RWPE1 (cell line): Measurements from ENCODE around the gene RPS3A.
A peak's percentile ranks its signal among the peaks of the same experiment; 100 is the strongest.
"Not testable (repeated sequence)": the region's sequence is repeated elsewhere in the genome, so short reads cannot be mapped to it uniquely, and the experiment has no call there.

Experiments used
- CTCF ChIA-PET: fragments of 350-600 bp; sonication (Branson Sonifier 250); formaldehyde crosslinking; extraction: SDS; loops from one replicate; lab custom pipeline; 2021; lab: Yijun Ruan, JAX
- POLR2A ChIA-PET: fragments of 400-600 bp; formaldehyde crosslinking; extraction: SDS; loops from one replicate; lab custom pipeline; 2020; ENCODE audit warnings: antibody characterized with exemption; ENCODE audit not compliant: low non-redundant PET; lab: Yijun Ruan, JAX
- DNase-seq: peaks from one replicate; pipeline ENCODE4 v3.0.0; 2012; ENCODE audit warnings: low spot score
- H3K27ac ChIP-seq: fragments of 450-650 bp; 2 replicates; pipeline ENCODE4 v1.5.1; 2017
- TF ChIP-seq, protein P1 (sequence below): fragments of 450-650 bp; conservative IDR thresholded peaks from 2 replicates; pipeline ENCODE4 v1.5.1; 2017; ENCODE audit warnings: low read depth, mild to moderate bottlenecking

Gene RPS3A

DNA sequence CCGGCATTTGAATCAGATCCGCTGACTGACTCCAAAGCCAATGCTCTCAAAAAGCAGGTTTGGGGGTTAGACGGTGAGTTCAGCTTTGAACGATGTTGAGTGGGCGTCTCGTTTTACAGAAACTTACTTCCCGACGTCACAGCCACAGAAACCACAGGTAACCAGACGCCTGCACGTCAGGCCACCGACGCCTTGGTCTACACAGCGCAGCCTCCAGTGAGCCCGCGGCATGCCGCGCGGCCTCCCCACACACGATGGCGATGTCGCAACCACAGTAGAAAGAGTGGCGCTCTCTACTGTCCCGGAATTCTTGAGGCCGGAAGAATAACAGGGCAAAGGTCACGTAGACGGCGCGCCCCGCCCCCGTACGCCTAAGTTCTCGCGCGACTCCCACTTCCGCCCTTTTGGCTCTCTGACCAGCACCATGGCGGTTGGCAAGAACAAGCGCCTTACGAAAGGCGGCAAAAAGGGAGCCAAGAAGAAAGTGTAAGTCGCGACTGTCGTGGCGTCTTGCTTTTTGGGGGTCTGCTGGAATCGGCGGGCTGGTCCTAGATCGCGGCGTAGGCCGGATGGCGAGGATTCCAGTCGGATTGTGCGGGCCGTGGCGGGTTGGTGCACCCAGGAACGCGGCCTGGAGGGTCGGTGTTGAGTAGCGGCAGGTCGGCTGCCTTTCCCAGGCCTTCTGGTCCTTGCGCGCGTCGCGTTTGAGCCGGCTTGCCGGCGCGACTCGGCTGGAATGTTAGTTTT is at the start of gene RPS3A:
RPS3A (plus strand) TSS at position 400 of the 747 bp plus-strand sequence; CDS start at position 425, 25 bp downstream.
- TF ChIP-seq, protein P1, sequence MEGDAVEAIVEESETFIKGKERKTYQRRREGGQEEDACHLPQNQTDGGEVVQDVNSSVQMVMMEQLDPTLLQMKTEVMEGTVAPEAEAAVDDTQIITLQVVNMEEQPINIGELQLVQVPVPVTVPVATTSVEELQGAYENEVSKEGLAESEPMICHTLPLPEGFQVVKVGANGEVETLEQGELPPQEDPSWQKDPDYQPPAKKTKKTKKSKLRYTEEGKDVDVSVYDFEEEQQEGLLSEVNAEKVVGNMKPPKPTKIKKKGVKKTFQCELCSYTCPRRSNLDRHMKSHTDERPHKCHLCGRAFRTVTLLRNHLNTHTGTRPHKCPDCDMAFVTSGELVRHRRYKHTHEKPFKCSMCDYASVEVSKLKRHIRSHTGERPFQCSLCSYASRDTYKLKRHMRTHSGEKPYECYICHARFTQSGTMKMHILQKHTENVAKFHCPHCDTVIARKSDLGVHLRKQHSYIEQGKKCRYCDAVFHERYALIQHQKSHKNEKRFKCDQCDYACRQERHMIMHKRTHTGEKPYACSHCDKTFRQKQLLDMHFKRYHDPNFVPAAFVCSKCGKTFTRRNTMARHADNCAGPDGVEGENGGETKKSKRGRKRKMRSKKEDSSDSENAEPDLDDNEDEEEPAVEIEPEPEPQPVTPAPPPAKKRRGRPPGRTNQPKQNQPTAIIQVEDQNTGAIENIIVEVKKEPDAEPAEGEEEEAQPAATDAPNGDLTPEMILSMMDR: peak; percentile 89
- ChIA-PET POLR2A (no interaction called here), CTCF (interaction anchor here (0.7 to 1.1 kb wide), 2 partner anchors 9 to 18 kb away, joined by 3 to 4 read pairs; no protein-coding TSS in a partner anchor)
- H3K27ac ChIP-seq: peak within 1 kb of the TSS; percentile 83
- DNase-seq: peak; percentile 90

DNA sequence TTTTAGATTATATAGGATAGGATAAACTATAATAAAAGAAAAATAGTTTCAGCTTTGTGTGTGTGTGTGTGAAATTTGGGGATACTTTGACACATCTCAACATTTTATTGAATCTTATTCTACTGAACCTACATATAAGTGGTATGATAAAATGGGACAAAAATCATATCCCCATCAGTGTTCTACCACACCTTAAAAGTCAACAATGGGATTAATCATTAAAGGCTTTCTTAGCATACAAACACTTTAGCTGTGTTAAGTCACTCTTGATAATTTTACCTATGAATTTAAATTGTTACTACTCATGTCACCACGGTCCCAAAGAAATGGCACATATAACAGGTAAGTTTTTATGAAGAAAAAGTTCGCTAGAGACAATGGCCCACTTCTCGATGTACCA is 46.6 kb upstream of the RPS3A start:
- TF ChIP-seq, protein P1: no peak
- POLR2A ChIA-PET: no interaction called here
- no peak overlapping the region for H3K27ac ChIP-seq
- CTCF ChIA-PET: no interaction called here
- no peak for DNase-seq

DNA sequence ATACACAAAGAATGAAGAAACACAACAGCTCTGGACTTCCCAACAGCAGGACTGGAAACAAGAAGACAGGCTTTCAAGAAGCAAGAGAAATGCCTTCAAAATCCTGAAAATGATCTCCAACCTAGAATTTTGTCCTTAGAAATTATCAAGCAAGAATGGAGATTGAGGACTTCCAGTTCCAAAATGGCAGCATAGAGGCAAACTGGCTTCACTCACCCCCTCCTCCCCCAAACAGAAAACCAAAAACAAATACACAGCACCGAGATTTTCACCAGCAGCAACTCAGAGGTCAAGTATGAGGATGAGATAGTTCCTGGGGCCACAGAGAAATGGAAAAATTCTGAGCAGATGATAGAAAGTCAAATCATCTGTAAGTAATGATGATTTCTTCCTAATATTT is 43.9 kb upstream of the RPS3A start:
- TF ChIP-seq, protein P1: no peak
- ChIA-PET POLR2A (no interaction called here), CTCF (interaction anchor here (0.8 kb wide), 1 partner anchor 189 kb away, joined by 3 read pairs; no protein-coding TSS in a partner anchor)
- H3K27ac ChIP-seq: no peak overlapping the region
- no peak for DNase-seq

DNA sequence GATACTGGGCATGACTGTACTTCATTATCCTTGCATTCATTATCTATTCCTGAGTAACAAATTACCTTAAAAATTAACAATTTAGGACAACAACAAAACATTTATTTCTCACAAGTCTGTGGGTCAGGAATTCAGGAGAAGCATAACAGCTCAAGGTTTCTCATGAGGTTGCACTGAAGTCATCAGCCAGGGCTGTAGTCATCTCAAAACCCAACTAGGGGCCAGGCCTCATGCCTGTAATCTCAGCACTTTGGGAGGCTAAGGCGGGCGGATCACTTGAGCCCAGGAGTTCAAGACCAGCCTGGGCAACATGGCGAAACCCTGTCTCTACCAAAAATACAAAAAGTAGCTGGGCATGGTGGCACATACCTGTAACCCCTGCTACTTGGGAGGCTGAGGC is 36.3 kb upstream of the RPS3A start:
- DNase-seq, H3K27ac ChIP-seq, POLR2A ChIA-PET: not testable (repeated sequence)
- CTCF ChIA-PET: interaction anchor here (0.6 kb wide), 1 partner anchor 1358 kb away, joined by 3 read pairs; no protein-coding TSS in a partner anchor

DNA sequence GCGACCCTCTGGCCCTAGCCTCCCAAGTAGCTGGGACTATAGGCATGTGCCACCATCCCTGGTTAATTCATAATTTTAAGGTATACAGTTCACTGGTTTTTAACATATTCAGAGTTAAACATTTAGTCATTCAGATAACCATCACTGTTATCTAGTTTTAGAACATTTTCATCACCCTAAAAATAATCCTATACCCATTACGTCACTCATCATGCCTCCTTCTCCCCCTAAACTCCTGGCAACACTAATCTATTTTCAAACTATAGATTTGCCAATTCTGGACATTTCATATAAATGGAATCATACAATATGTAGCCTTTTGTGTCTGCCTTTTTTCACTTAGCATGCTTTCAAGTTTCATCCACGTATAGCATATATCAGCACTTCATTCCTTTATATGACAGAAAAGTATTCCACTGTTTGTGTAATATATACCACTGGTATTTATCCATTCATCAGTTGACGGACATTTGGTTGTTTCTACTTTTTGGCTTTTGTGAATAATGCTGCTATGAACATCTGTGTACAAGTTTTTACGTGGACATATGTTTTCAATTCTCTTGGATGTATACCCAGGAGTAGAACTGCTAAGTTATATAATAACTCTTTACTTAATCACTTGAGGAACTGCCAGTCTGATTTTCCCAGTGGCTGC is 32.0 kb upstream of the RPS3A start:
- CTCF ChIA-PET: no interaction called here
- TF ChIP-seq, protein P1: no peak
- no peak overlapping the region for H3K27ac ChIP-seq
- DNase-seq: no peak
- POLR2A ChIA-PET: no interaction called here

DNA sequence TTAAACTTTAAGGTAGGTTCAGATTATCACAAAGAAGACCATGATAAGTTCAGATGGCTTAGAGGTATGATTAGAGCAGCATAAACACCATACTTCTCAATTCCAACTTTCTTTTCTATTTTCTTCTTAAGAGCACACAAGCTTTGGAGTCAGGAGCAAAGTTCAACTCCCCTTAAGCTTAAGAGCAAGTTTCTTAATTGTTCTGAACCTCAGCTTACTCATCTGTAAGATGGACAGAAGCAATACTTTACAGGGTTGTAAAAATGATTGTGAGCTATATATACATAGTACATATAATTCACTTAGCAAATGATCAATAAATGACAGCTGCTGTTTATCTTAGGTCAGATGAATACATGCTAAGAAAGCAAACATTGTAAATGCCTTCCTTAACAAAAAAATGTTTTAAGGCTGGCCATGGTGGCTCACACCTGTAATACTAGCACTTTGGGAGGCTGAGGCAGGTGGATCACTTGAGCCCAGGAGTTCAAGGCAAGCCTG is 25.0 kb upstream of the RPS3A start:
- no peak overlapping the region for H3K27ac ChIP-seq
- CTCF ChIA-PET: no interaction called here
- DNase-seq: no peak
- TF ChIP-seq, protein P1: no peak
- POLR2A ChIA-PET: interaction anchor here (0.5 kb wide), 1 partner anchor 124 kb away, joined by 5 read pairs; no protein-coding TSS in a partner anchor

DNA sequence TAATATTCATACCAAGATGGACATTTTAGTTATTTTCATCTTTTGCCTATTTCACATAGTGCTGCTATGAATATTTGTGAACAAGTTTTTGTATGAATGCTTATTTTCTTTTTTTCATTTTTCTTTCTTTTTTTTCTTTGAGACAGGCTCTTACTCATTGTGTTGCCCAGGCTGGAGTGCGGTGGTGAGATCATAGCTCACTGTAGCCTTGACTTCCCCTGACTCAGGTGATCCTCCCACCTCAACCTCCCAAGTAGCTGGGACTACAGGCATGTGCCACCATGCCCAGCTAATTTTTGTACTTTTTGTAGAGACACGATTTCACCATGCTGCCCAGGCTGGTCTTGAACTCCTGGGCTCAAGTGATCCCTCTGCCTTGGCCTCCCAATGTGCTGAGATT is 21.4 kb upstream of the RPS3A start:
- DNase-seq, H3K27ac ChIP-seq, POLR2A ChIA-PET: not testable (repeated sequence)
- CTCF ChIA-PET: interaction anchor here (0.6 kb wide), 1 partner anchor 324 kb away, joined by 3 read pairs; no protein-coding TSS in a partner anchor
